NOMO-1 (cell line): Measurements from ENCODE around the gene SLC12A2.

ENCODE experiments used
- DNase-seq, 2 experiments: peaks; one replicate each; lab custom pipeline; 2025; ENCODE audit not compliant: unreplicated experiment in 2 of 2; lab: John Stamatoyannopoulos, UW

Gene SLC12A2

GRCh38 chr5:128216860-128217531 is 133.4 kb downstream of the SLC12A2 start:
- DNase-seq = no peak

GRCh38 chr5:128220841-128221240 is 137.3 kb downstream of the SLC12A2 start:
- DNase-seq = no peak

DNA sequence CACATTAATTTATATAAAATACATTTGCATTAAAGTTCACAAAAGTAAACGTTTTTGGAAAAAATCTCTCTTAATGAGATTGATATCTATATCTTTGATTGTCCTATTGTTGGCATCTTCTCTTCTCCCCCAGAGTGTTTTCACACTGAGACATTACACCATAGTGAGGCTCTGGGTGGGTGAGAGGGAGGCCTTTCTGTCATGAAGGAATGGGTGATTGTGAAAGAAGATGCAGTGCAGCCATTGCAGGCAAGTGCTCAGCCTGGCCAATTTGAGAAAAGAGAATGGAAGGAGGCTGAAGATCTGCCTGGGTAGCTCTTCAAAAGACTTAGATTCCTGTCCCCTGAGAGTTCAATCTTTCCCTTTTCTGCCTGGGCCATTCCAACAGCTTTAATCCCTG is 140.8 kb downstream of the SLC12A2 start:
- no peak for DNase-seq

GRCh38 chr5:128225245-128226030 is 141.9 kb downstream of the SLC12A2 start:
- DNase-seq = no peak

- DNase-seq = no peak
Observed at GRCh38 chr5:128228008-128228407, 144.4 kb downstream of the SLC12A2 start.

DNA sequence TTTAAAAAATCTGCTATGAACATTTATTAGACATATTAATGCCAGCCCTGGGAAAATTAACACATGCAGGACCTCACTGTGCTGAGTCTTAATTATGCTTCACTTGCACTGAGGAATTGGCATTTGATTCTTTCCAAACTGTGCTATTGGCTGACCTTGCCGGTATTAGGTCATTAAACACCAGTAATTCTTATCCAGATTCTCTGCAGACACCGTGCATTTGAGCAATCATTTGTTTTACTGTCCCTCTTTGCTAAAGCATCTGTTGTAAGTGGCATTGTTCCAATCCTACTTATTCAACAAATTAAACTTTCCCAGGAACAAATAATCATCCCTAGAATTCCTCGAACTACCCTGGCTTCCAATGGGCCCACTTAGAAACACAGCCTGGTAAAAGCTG is 145.0 kb downstream of the SLC12A2 start:
- no peak for DNase-seq

GRCh38 chr5:128234928-128235641 is 151.5 kb downstream of the SLC12A2 start:
- no peak for DNase-seq

DNA sequence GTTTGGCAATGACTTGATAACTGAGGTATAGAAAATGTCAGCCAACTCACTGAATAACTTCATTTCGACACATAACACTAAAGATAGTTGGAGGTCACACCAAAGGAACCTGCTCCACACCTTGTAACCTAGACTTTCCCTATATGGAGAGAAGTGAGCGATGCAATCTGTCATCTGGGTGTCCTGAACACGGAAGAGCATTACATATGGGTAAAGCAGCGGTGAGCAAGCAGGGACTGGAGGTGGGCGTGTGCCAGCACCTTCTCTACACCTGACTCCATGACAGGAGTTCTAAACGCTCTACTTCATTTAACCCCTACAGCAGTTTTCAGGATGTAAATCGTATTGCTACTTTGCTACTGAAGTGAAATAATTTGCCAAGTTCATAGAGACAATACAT is 152.8 kb downstream of the SLC12A2 start:
- no peak for DNase-seq

- no peak for DNase-seq
Observed at GRCh38 chr5:128237000-128237399, 153.4 kb downstream of the SLC12A2 start.

DNA sequence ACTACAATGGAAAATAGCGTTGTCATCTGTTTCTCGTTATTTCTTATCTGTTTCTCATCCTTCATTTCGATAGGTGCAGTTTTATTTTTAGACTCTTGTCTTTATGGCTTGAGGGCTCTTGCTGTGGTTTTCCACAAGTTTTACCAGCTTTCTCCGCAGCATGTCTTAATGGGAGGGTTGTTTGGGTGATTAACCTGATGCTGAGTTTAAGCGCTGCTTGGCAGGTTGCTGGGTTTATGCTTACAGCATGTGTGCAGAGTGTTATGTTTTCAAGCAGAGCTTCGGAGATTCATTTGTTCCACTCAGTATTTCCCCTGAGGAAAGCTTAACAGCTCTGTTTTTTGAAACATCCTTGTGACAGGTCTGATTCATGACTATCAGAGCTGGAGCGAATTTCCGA is 154.0 kb downstream of the SLC12A2 start:
- no peak for DNase-seq
